Stomach smooth muscle (tissue), 2 donors: Measurements from ENCODE around the gene RALGPS1.

Experiments
- H3K27ac ChIP-seq: one replicate; pipeline ENCODE4 v1.7.0; 2013; ENCODE audit warnings: mild to moderate bottlenecking, low read length, inconsistent platforms
- H3K27me3 ChIP-seq, 2 donors: one replicate each; pipeline ENCODE4 v1.7.0; 2013; ENCODE audit warnings: low read length in 2 of 2; ENCODE audit not compliant: insufficient read depth in 2 of 2, control insufficient read depth in 1 of 2
- H3K36me3 ChIP-seq, 2 donors: one replicate each; pipeline ENCODE4 v1.7.0; 2013; ENCODE audit warnings: low read length in 2 of 2; ENCODE audit not compliant: control insufficient read depth in 2 of 2, insufficient read depth in 2 of 2
- H3K4me1 ChIP-seq: one replicate; pipeline ENCODE4 v1.7.0; 2013; ENCODE audit warnings: low read length; ENCODE audit not compliant: control insufficient read depth, insufficient read depth
- H3K4me3 ChIP-seq, 2 donors: one replicate each; pipeline ENCODE4 v1.7.0; 2013; ENCODE audit warnings: low read length in 2 of 2
- H3K9ac ChIP-seq, 2 donors: one replicate each; pipeline ENCODE4 v1.7.0; 2013; ENCODE audit warnings: low read length in 2 of 2, mild to moderate bottlenecking in 1 of 2
- H3K9me3 ChIP-seq, 2 donors: one replicate each; pipeline ENCODE4 v1.7.0; 2013; ENCODE audit warnings: low read length in 2 of 2; ENCODE audit not compliant: control insufficient read depth in 2 of 2
- donor health status: healthy.
- donor health status: Pancreatic carcinoma.

Gene RALGPS1

GRCh38 chr9:127185181-127185580 is 270.6 kb downstream of the RALGPS1 start:
- H3K4me1 ChIP-seq: peaks cover 62% of the 10 kb centered on the region
- H3K9me3 ChIP-seq: no peaks in the 10 kb centered on the region
- H3K27ac ChIP-seq: peak overlapping the region; percentile 87
- no peaks in the 10 kb centered on the region for H3K36me3 ChIP-seq
- H3K4me3 ChIP-seq: no peak overlapping the region
- H3K9ac ChIP-seq: no peak overlapping the region
- H3K27me3 ChIP-seq: no peaks in the 10 kb centered on the region

- Histone ChIP-seq H3K27ac (peak overlapping the region; percentile 87), H3K4me1 (peaks cover 56% of the 10 kb centered on the region), H3K4me3 (no peak overlapping the region), H3K9ac (peak overlapping the region in 1 of 2 donors; percentile 53), H3K27me3 (no peaks in the 10 kb centered on the region), H3K36me3 (no peaks in the 10 kb centered on the region), H3K9me3 (no peaks in the 10 kb centered on the region)
These were observed 271.6 kb downstream of the RALGPS1 start for GRCh38 chr9:127185931-127186781.

GRCh38 chr9:127186806-127187205 is 272.2 kb downstream of the RALGPS1 start:
- H3K36me3 ChIP-seq: no peaks in the 10 kb centered on the region
- H3K9ac ChIP-seq: peak overlapping the region; percentile 29 to 53
- H3K4me1 ChIP-seq: peaks cover 56% of the 10 kb centered on the region
- H3K9me3 ChIP-seq: no peaks in the 10 kb centered on the region
- peak overlapping the region; percentile 87 for H3K27ac ChIP-seq
- no peaks in the 10 kb centered on the region for H3K27me3 ChIP-seq
- H3K4me3 ChIP-seq: peak overlapping the region in 1 of 2 donors; percentile 60

GRCh38 chr9:127187231-127187956 is 272.8 kb downstream of the RALGPS1 start:
- H3K4me1 ChIP-seq: peaks cover 56% of the 10 kb centered on the region

GRCh38 chr9:127188396-127188795 is 273.8 kb downstream of the RALGPS1 start:
- H3K36me3 ChIP-seq: no peaks in the 10 kb centered on the region
- no peak overlapping the region for H3K4me3 ChIP-seq
- H3K27ac ChIP-seq: no peak overlapping the region

More at GRCh38 chr9:127187231-127187956, 272.8 kb downstream of the RALGPS1 start:
- Histone ChIP-seq H3K27me3 (no peaks in the 10 kb centered on the region), H3K4me3 (peak overlapping the region in 1 of 2 donors; percentile 60), H3K27ac (peak overlapping the region; percentile 87), H3K9ac (peak overlapping the region; percentile 29 to 53), H3K36me3 (no peaks in the 10 kb centered on the region), H3K9me3 (no peaks in the 10 kb centered on the region)

GRCh38 chr9:127189628-127190027 is 275.0 kb downstream of the RALGPS1 start:
- no peak overlapping the region for H3K27ac ChIP-seq
- no peak overlapping the region for H3K9ac ChIP-seq
- H3K27me3 ChIP-seq: no peaks in the 10 kb centered on the region
- peaks cover 44% of the 10 kb centered on the region for H3K4me1 ChIP-seq
- H3K4me3 ChIP-seq: no peak overlapping the region
- no peaks in the 10 kb centered on the region for H3K36me3 ChIP-seq
- no peaks in the 10 kb centered on the region for H3K9me3 ChIP-seq

More at GRCh38 chr9:127188396-127188795, 273.8 kb downstream of the RALGPS1 start:
- Histone ChIP-seq H3K4me1 (peaks cover 53% of the 10 kb centered on the region), H3K9me3 (no peaks in the 10 kb centered on the region), H3K27me3 (no peaks in the 10 kb centered on the region), H3K9ac (no peak overlapping the region)

GRCh38 chr9:127192744-127193143 is 278.2 kb downstream of the RALGPS1 start:
- Histone ChIP-seq H3K27ac (no peak overlapping the region), H3K27me3 (no peaks in the 10 kb centered on the region), H3K36me3 (no peaks in the 10 kb centered on the region), H3K9me3 (no peaks in the 10 kb centered on the region), H3K4me1 (peaks cover 26% of the 10 kb centered on the region), H3K4me3 (no peak overlapping the region), H3K9ac (no peak overlapping the region)

GRCh38 chr9:127193483-127193882 is 278.9 kb downstream of the RALGPS1 start:
- H3K27me3 ChIP-seq: no peaks in the 10 kb centered on the region
- peaks cover 29% of the 10 kb centered on the region for H3K4me1 ChIP-seq
- H3K36me3 ChIP-seq: no peaks in the 10 kb centered on the region
- H3K9ac ChIP-seq: no peak overlapping the region
- H3K27ac ChIP-seq: no peak overlapping the region
- H3K9me3 ChIP-seq: no peaks in the 10 kb centered on the region
- H3K4me3 ChIP-seq: no peak overlapping the region

GRCh38 chr9:127194881-127195713 is 280.5 kb downstream of the RALGPS1 start:
- no peak overlapping the region for H3K9ac ChIP-seq
- H3K27me3 ChIP-seq: no peaks in the 10 kb centered on the region
- peaks cover 31% of the 10 kb centered on the region for H3K4me1 ChIP-seq
- H3K9me3 ChIP-seq: no peaks in the 10 kb centered on the region
- H3K4me3 ChIP-seq: no peak overlapping the region
- H3K36me3 ChIP-seq: no peaks in the 10 kb centered on the region
- H3K27ac ChIP-seq: no peak overlapping the region
